ENCODE measurements around the gene LETM1.

The LETM1 gene

DNA sequence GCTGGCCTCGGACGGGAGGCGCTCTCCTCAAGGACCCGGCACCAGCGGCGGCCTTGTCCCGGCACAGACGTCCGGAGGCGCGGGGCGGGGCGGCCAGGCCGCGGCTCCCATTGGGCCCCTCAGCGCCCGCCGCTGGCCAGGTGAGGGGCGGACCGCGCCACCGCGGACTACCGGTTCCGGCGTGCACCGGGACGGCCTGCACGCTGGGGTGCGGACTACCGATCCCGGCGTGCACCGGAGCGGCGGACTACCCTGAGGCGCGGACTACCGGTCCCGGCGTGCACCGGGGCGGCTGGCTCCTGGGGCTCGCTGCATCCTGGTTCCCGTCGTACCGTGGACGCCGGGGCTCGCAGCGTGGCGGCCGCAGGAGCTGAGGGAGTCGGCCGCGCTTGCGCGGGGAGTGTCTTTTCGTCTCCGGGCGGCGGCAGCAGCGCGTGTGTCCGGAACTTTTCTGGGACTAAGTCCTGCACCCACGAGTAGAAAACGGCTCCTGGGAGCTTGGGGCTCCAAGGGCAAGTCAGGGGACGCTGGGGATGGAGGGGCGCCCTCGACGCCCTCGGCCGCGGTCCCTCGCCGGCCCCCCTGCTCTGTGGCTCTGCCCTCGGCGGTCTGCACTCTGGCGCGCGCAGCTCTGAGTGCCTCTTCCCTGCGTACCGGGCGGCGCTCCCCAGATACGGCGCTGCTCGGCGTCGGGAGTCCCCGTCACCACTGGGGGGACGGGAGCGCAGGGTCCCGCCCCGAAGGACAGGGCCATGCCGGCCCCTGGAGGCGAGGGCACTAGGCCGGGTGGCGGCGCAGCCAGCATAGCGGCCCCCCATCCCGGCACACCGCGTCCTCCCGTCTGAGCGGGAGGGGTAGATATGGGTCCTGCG lies at the start of gene LETM1:
TSS of gene LETM1 (minus strand) at position 86 of the 872 bp plus-strand sequence. CDS start 206 bp downstream, outside the sequence.
- TF ChIP-seq POLR2AphosphoS5 (IDR thresholded peaks at IDR 0.05; ENCODE audit: borderline replicate concordance, low read depth, low read length), result peak; percentile 94
- no peak for TF ChIP-seq FOXP2 (optimal IDR thresholded peaks at IDR 0.05; ENCODE audit: control extremely low read depth, extremely low read length, insufficient read depth)
- no peak for TF ChIP-seq EZH2 (IDR thresholded peaks at IDR 0.05)
- H3K9me3 ChIP-seq (ENCODE audit: low read depth, low read length), result no peaks in the 10 kb centered on the region
- no peak for DNase-seq (ENCODE audit: low read depth, low spot score)
- peak within 1 kb of the TSS; percentile 87 for H3K9ac ChIP-seq (ENCODE audit: insufficient read length)
- peak within 1 kb of the TSS; percentile 67 for H3K27ac ChIP-seq
- no peaks in the 10 kb centered on the region; the same call in 1 of the 2 replicates for H3K36me3 ChIP-seq (ENCODE audit: insufficient read depth, low read length)
- H3K4me3 ChIP-seq, result peak within 1 kb of the TSS; percentile 92

- no peak for TF ChIP-seq FOXP2 (optimal IDR thresholded peaks at IDR 0.05; ENCODE audit: control extremely low read depth, extremely low read length, insufficient read depth)
- TF ChIP-seq POLR2AphosphoS5 (IDR thresholded peaks at IDR 0.05; ENCODE audit: borderline replicate concordance, low read depth, low read length), result no peak
- TF ChIP-seq EZH2 (IDR thresholded peaks at IDR 0.05), result no peak
- Histone ChIP-seq H3K9ac (ENCODE audit: insufficient read length) (no peak overlapping the region), H3K9me3 (ENCODE audit: low read depth, low read length) (no peaks in the 10 kb centered on the region), H3K27ac (no peak overlapping the region), H3K4me3 (no peak overlapping the region), H3K36me3 (ENCODE audit: insufficient read depth, low read length) (peaks cover 84% of the 10 kb centered on the region)
- DNase-seq (ENCODE audit: low read depth, low spot score), result no peak
Observed at GRCh38 chr4:1904042-1904441, 48.1 kb upstream of the LETM1 start.

GRCh38 chr4:1903035-1903434 lies 47.1 kb upstream of the LETM1 start:
- Histone ChIP-seq H3K4me3 (no peak overlapping the region), H3K36me3 (ENCODE audit: insufficient read depth, low read length) (peaks cover 74% of the 10 kb centered on the region), H3K9me3 (ENCODE audit: low read depth, low read length) (no peaks in the 10 kb centered on the region), H3K27ac (no peak overlapping the region), H3K9ac (ENCODE audit: insufficient read length) (no peak overlapping the region)
- TF ChIP-seq EZH2 (IDR thresholded peaks at IDR 0.05) (no peak), POLR2AphosphoS5 (IDR thresholded peaks at IDR 0.05; ENCODE audit: borderline replicate concordance, low read depth, low read length) (no peak), FOXP2 (optimal IDR thresholded peaks at IDR 0.05; ENCODE audit: control extremely low read depth, extremely low read length, insufficient read depth) (no peak)
- no peak for DNase-seq (ENCODE audit: low read depth, low spot score)

GRCh38 chr4:1902243-1902642 lies 46.3 kb upstream of the LETM1 start:
- Histone ChIP-seq H3K9ac (ENCODE audit: insufficient read length) (no peak overlapping the region), H3K27ac (no peak overlapping the region), H3K9me3 (ENCODE audit: low read depth, low read length) (no peaks in the 10 kb centered on the region), H3K4me3 (no peak overlapping the region), H3K36me3 (ENCODE audit: insufficient read depth, low read length) (peaks cover 72% of the 10 kb centered on the region)
- TF ChIP-seq POLR2AphosphoS5 (IDR thresholded peaks at IDR 0.05; ENCODE audit: borderline replicate concordance, low read depth, low read length), result no peak
- TF ChIP-seq FOXP2 (optimal IDR thresholded peaks at IDR 0.05; ENCODE audit: control extremely low read depth, extremely low read length, insufficient read depth), result no peak
- TF ChIP-seq EZH2 (IDR thresholded peaks at IDR 0.05), result no peak
- no peak for DNase-seq (ENCODE audit: low read depth, low spot score)

GRCh38 chr4:1901127-1901526 lies 45.2 kb upstream of the LETM1 start:
- no peak for TF ChIP-seq POLR2AphosphoS5 (IDR thresholded peaks at IDR 0.05; ENCODE audit: borderline replicate concordance, low read depth, low read length)
- no peak for TF ChIP-seq FOXP2 (optimal IDR thresholded peaks at IDR 0.05; ENCODE audit: control extremely low read depth, extremely low read length, insufficient read depth)
- no peak for TF ChIP-seq EZH2 (IDR thresholded peaks at IDR 0.05)
- DNase-seq (ENCODE audit: low read depth, low spot score), result no peak
- H3K27ac ChIP-seq, result no peak overlapping the region
- H3K4me3 ChIP-seq, result no peak overlapping the region
- H3K9ac ChIP-seq (ENCODE audit: insufficient read length), result no peak overlapping the region
- H3K36me3 ChIP-seq (ENCODE audit: insufficient read depth, low read length), result peaks cover 64% of the 10 kb centered on the region
- no peaks in the 10 kb centered on the region for H3K9me3 ChIP-seq (ENCODE audit: low read depth, low read length)

- H3K4me3 ChIP-seq, result no peak overlapping the region
- peaks cover 59% of the 10 kb centered on the region for H3K36me3 ChIP-seq (ENCODE audit: insufficient read depth, low read length)
- H3K27ac ChIP-seq, result no peak overlapping the region
- TF ChIP-seq EZH2 (IDR thresholded peaks at IDR 0.05) (no peak), FOXP2 (optimal IDR thresholded peaks at IDR 0.05; ENCODE audit: control extremely low read depth, extremely low read length, insufficient read depth) (no peak), POLR2AphosphoS5 (IDR thresholded peaks at IDR 0.05; ENCODE audit: borderline replicate concordance, low read depth, low read length) (no peak)
- no peak for DNase-seq (ENCODE audit: low read depth, low spot score)
- H3K9ac ChIP-seq (ENCODE audit: insufficient read length), result no peak overlapping the region
- H3K9me3 ChIP-seq (ENCODE audit: low read depth, low read length), result no peaks in the 10 kb centered on the region
Observed at GRCh38 chr4:1900624-1901023, 44.7 kb upstream of the LETM1 start.

DNA sequence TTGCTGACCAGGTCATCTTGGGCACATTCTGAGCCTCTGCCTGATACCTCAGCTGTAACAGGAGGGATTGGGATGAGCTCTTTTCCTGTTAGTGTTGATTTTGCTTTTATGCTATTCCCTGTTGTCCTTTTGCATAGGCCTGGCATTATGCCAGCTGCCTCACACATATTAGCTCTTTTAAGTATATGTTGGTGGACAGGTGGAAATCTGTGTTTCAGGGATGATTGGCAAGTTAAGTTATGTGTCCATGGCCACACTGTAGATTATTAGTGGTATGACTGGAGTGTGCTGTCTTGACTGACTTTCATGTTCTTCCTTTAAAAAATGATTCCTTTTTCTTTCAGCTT lies 44.1 kb upstream of the LETM1 start:
- no peak for DNase-seq (ENCODE audit: low read depth, low spot score)
- Histone ChIP-seq H3K4me3 (no peak overlapping the region), H3K27ac (no peak overlapping the region; the same call in 1 of the 2 replicates), H3K36me3 (ENCODE audit: insufficient read depth, low read length) (peaks cover 58% of the 10 kb centered on the region), H3K9me3 (ENCODE audit: low read depth, low read length) (no peaks in the 10 kb centered on the region), H3K9ac (ENCODE audit: insufficient read length) (no peak overlapping the region)
- TF ChIP-seq POLR2AphosphoS5 (IDR thresholded peaks at IDR 0.05; ENCODE audit: borderline replicate concordance, low read depth, low read length) (no peak), EZH2 (IDR thresholded peaks at IDR 0.05) (no peak), FOXP2 (optimal IDR thresholded peaks at IDR 0.05; ENCODE audit: control extremely low read depth, extremely low read length, insufficient read depth) (no peak)

GRCh38 chr4:1899149-1900086 lies 43.5 kb upstream of the LETM1 start:
- Histone ChIP-seq H3K27ac (peak overlapping the region; percentile 90), H3K9ac (ENCODE audit: insufficient read length) (peak overlapping the region; percentile 20)

More at GRCh38 chr4:1899149-1900086, 43.5 kb upstream of the LETM1 start:
- no peak overlapping the region for H3K4me3 ChIP-seq
- H3K36me3 ChIP-seq (ENCODE audit: insufficient read depth, low read length), result peaks cover 54% of the 10 kb centered on the region
- peak; percentile 22 for DNase-seq (ENCODE audit: low read depth, low spot score)
- TF ChIP-seq POLR2AphosphoS5 (IDR thresholded peaks at IDR 0.05; ENCODE audit: borderline replicate concordance, low read depth, low read length), result no peak
- TF ChIP-seq FOXP2 (optimal IDR thresholded peaks at IDR 0.05; ENCODE audit: control extremely low read depth, extremely low read length, insufficient read depth), result no peak
- TF ChIP-seq EZH2 (IDR thresholded peaks at IDR 0.05), result no peak
- H3K9me3 ChIP-seq (ENCODE audit: low read depth, low read length), result no peaks in the 10 kb centered on the region

Measured in SK-N-MC (cell line).